HL-60 (cell line): ENCODE results near the gene PHLPP1.

Experiments used
- DNase-seq, 2 experiments: peaks; one replicate each; pipeline ENCODE4 v3.0.0-alpha.2; 2010 to 2020; ENCODE audit warnings: low read depth in 1 of 2, low spot score in 1 of 2
- H3K27ac ChIP-seq: fragments of 250-450 bp; sonication (Bioruptor Pico); replicated peaks from 2 replicates; pipeline ENCODE4 v1.5.1; 2020; ENCODE audit warnings: mild to moderate bottlenecking, moderate library complexity
- H3K27me3 ChIP-seq: fragments of 250-450 bp; sonication (Bioruptor Pico); 2 replicates; pipeline ENCODE4 v1.5.1; 2021; ENCODE audit warnings: mild to moderate bottlenecking, moderate library complexity; ENCODE audit not compliant: insufficient read depth, poor library complexity, severe bottlenecking
- H3K4me3 ChIP-seq: replicated peaks from 2 replicates; pipeline ENCODE4 v1.5.1; 2011; ENCODE audit warnings: mild to moderate bottlenecking, control low read depth, low read length; ENCODE audit not compliant: insufficient read depth
- GABPA ChIP-seq: IDR thresholded peaks from 2 replicates; pipeline ENCODE4 v1.6.1; 2012; ENCODE audit warnings: low read depth
- POLR2AphosphoS5 ChIP-seq: IDR thresholded peaks from 2 replicates; pipeline ENCODE4 v1.6.1; 2012; ENCODE audit warnings: low read depth
- SPI1 ChIP-seq: IDR thresholded peaks from 2 replicates; pipeline ENCODE4 v1.6.1; 2012; ENCODE audit warnings: low read depth, mild to moderate bottlenecking, borderline replicate concordance
- long read RNA-seq: library from polyadenylated mRNA; unstranded; transcript quantifications from one replicate; pipeline ENCODE4 v2.0.0, GENCODE V29; 2020
- TF ChIP-seq, protein P1 (sequence below): IDR thresholded peaks from one replicate; pipeline ENCODE4 v1.5.1; 2011; ENCODE audit warnings: low read length, control low read depth, inconsistent platforms; ENCODE audit not compliant: insufficient read depth
- TF ChIP-seq, protein P2 (sequence below): IDR thresholded peaks from 2 replicates; pipeline ENCODE4 v1.6.1; 2012; ENCODE audit warnings: low read depth; ENCODE audit not compliant: insufficient replicate concordance

Gene PHLPP1
- long read RNA-seq, partial matches to known transcripts = 9 of 13 reads
- long read RNA-seq, other reads (novel, unspliced or antisense) = 4 of 13 reads

DNA sequence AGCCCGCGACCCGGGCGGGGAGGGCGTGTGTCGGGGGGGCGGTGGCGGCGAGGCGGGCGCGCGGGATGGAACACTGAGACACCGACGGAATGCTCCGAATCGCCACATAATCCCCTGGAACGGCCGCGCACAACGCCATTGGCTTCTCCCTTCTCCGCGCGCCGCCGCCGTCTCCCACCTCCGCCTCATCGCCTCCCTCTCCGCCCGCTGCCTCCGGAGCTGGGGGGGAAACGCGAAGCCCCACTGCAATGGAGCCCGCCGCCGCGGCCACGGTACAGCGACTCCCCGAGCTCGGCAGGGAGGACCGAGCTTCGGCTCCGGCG lies at the start of gene PHLPP1:
PHLPP1 (plus strand) TSS at position 106 of the 323 bp plus-strand sequence; CDS start at position 249, 143 bp downstream.
- DNase-seq = no peak
- H3K27me3 ChIP-seq = no peaks in the 10 kb centered on the region
- H3K27ac ChIP-seq = peak within 1 kb of the TSS; percentile 90
- peak within 1 kb of the TSS; percentile 88 for H3K4me3 ChIP-seq
- TF ChIP-seq SPI1 (no peak), GABPA (no peak), POLR2AphosphoS5 (no peak; the same call in 1 of the 2 replicates)
- TF ChIP-seq, protein P1, sequence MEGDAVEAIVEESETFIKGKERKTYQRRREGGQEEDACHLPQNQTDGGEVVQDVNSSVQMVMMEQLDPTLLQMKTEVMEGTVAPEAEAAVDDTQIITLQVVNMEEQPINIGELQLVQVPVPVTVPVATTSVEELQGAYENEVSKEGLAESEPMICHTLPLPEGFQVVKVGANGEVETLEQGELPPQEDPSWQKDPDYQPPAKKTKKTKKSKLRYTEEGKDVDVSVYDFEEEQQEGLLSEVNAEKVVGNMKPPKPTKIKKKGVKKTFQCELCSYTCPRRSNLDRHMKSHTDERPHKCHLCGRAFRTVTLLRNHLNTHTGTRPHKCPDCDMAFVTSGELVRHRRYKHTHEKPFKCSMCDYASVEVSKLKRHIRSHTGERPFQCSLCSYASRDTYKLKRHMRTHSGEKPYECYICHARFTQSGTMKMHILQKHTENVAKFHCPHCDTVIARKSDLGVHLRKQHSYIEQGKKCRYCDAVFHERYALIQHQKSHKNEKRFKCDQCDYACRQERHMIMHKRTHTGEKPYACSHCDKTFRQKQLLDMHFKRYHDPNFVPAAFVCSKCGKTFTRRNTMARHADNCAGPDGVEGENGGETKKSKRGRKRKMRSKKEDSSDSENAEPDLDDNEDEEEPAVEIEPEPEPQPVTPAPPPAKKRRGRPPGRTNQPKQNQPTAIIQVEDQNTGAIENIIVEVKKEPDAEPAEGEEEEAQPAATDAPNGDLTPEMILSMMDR = no peak
- TF ChIP-seq, protein P2, sequence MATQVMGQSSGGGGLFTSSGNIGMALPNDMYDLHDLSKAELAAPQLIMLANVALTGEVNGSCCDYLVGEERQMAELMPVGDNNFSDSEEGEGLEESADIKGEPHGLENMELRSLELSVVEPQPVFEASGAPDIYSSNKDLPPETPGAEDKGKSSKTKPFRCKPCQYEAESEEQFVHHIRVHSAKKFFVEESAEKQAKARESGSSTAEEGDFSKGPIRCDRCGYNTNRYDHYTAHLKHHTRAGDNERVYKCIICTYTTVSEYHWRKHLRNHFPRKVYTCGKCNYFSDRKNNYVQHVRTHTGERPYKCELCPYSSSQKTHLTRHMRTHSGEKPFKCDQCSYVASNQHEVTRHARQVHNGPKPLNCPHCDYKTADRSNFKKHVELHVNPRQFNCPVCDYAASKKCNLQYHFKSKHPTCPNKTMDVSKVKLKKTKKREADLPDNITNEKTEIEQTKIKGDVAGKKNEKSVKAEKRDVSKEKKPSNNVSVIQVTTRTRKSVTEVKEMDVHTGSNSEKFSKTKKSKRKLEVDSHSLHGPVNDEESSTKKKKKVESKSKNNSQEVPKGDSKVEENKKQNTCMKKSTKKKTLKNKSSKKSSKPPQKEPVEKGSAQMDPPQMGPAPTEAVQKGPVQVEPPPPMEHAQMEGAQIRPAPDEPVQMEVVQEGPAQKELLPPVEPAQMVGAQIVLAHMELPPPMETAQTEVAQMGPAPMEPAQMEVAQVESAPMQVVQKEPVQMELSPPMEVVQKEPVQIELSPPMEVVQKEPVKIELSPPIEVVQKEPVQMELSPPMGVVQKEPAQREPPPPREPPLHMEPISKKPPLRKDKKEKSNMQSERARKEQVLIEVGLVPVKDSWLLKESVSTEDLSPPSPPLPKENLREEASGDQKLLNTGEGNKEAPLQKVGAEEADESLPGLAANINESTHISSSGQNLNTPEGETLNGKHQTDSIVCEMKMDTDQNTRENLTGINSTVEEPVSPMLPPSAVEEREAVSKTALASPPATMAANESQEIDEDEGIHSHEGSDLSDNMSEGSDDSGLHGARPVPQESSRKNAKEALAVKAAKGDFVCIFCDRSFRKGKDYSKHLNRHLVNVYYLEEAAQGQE = no peak

DNA sequence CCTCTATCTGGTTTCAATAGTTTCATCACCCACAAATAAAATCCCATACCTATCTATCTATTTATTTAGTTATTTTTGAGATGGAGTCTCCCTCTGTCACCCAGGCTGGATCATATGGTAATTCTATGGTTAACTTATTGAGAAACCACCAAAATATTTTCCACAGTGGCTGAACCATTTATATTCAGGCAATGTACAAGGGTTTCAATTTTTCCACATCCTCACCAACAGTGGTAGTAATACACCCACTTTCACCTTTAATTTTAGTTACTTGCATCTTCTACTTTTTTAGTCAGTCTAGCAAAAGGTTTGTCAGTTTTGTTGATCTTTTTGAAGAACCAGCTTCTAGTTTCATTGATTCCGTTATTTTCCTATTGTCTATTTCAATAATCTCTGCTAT lies 46.1 kb upstream of the PHLPP1 start:
- Histone ChIP-seq H3K27ac (no peak overlapping the region), H3K27me3 (no peaks in the 10 kb centered on the region), H3K4me3 (no peak overlapping the region)
- no peak for TF ChIP-seq POLR2AphosphoS5
- TF ChIP-seq, protein P2 = no peak
- TF ChIP-seq SPI1 = no peak
- no peak for DNase-seq

DNA sequence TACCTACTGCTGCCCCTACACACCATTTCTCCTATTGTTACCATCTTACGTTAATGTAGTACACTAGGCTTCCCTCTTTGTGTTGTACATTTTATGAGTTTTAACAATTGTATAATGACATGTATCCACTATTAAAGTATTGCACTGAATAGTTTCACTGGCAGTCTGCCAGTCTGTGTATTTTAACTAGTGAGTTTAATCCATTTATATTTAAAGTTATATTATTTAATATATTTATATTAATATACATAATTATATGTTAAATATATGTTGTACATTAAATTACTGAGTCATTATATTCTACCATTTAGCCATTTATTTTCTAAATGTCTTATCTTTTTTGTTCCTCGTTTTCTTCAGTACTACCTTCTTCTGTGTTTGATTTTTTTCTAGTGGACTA lies 44.8 kb upstream of the PHLPP1 start:
- no peak for DNase-seq
- Histone ChIP-seq H3K4me3 (no peak overlapping the region), H3K27ac (no peak overlapping the region), H3K27me3 (no peaks in the 10 kb centered on the region)
- TF ChIP-seq POLR2AphosphoS5 (no peak), GABPA (no peak), SPI1 (no peak)
- TF ChIP-seq, protein P1 = no peak
- TF ChIP-seq, protein P2 = no peak
